HG03558 (cell line): ENCODE data around the gene CYP26A1.

ENCODE experiments used
- ATAC-seq: cut with Tn5 transposase; IDR thresholded peaks from one replicate; pipeline ENCODE4 v1.9.1; 2021; ENCODE audit warnings: moderate number of reproducible peaks; ENCODE audit not compliant: unreplicated experiment; ENCODE audit errors: extremely low read depth

The CYP26A1 gene

DNA sequence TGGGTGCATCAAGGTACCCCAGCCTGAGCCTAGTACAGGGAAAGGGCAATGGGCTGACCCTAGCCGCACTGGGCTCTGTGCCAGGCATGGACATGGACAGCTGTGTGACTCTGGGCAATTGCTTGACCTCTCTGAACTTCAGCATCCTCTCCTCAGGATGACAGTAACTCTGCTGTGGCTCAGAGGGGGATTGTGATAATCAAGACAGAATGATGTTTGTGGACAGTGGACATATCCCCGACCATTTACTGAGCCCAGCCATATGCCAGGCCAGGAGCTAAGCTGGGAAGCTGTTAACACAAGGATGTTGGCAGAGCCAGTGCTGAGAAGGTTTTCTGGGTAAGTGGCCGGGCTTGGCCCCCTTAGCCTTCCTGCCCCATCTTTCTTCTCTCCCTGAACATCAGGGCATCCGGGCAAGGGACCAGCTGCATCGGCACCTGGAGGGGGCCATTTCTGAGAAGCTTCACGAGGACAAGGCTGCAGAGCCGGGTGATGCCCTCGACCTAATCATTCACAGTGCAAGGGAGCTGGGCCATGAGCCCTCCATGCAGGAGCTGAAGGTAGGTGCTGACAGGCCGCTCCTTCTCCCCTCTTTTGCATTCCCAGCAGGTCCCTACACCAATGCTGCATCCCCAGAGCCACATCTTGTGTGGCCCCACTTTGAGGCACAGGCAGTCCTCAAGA, 9.6 kb upstream of the CYP26A1 start:
- no peak for ATAC-seq

DNA sequence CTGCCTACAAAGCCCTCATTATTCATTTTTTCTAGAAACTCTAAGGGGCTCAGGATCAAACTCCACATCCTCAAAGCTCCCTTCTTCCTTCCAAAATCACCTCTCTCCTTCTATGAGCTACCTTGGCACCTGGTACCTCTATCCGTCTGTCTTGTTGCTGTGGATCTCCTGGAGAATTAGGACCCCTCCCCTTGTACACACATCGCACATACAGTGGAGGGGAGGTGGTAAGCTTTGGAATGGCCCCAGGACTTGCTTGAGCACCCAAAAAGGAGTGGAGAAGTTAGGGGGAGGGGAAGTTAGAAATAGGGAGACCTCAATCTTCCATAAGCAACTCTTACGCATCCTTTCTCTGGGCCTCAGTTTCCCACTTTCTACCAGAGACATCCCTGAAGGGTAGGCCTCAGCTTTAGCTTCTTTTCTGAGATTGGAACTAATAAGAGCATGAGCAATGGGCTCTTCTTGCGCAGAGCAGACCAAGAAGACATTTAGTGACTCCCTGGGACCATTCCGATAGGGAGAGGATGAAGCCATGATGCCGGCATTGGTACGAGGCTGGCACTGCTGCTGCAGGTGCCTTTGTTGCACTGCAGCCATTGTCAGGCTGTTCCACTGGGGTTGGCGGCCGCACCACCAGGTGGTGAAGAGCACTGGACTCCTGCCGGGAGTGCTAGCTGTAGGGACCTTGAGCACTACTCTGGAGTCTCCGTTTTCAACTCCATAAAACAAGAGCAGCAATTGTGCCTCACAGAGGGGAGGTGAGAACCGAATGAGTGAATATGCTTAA, 8.6 kb upstream of the CYP26A1 start:
- no peak for ATAC-seq

DNA sequence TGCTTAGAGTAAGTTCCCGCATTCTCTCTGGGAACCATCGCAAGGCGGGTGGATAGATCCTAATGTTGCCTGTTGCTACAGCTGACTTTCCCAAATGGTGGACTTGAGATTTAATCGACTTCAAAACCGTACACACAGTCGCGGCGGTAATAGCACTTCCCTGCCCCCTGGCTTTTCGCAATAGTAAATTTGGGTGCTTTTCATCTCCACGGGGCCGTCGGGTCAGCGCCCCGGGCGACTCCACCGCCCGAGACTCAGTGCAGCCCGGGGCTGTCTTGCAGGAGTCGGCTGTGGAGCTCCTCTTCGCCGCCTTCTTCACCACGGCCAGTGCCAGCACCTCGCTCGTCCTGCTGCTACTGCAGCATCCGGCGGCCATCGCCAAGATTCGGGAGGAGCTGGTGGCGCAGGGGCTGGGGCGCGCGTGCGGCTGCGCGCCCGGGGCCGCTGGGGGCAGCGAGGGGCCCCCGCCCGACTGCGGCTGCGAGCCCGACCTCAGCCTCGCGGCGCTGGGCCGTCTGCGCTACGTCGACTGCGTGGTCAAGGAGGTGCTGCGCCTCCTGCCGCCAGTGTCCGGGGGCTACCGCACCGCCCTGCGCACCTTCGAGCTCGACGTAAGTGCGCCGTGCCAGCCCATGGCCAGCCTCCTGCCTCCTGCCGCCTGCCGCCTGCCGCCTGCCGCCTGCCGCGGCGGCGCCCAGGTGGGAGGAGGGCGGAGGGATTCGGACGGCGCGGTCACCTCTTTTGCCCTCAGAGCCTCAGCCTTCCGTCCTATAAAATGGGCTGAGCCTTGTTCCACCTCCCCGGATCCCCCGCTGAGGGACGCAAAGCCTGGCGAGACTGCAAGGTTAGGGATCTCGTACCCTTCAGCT, 7.8 kb upstream of the CYP26A1 start:
- no peak for ATAC-seq

DNA sequence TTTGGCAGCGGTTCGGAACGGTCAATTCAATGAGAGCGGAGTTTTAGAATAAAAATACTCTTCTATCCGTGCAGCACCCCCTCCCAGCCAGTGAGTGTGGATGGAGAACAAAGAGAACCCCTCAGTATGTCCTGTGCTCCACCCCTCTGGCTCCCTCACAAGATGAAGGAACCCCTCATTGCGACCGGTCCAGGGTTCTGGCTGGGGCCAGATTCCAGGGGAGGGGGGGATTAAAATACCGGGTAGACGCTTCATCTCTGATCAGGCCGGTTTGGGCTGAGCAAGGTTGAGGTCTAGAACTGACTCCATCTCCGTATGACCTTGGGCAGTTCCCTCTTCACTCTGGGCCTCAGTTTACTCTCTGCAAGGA, 7.2 kb upstream of the CYP26A1 start:
- no peak for ATAC-seq

DNA sequence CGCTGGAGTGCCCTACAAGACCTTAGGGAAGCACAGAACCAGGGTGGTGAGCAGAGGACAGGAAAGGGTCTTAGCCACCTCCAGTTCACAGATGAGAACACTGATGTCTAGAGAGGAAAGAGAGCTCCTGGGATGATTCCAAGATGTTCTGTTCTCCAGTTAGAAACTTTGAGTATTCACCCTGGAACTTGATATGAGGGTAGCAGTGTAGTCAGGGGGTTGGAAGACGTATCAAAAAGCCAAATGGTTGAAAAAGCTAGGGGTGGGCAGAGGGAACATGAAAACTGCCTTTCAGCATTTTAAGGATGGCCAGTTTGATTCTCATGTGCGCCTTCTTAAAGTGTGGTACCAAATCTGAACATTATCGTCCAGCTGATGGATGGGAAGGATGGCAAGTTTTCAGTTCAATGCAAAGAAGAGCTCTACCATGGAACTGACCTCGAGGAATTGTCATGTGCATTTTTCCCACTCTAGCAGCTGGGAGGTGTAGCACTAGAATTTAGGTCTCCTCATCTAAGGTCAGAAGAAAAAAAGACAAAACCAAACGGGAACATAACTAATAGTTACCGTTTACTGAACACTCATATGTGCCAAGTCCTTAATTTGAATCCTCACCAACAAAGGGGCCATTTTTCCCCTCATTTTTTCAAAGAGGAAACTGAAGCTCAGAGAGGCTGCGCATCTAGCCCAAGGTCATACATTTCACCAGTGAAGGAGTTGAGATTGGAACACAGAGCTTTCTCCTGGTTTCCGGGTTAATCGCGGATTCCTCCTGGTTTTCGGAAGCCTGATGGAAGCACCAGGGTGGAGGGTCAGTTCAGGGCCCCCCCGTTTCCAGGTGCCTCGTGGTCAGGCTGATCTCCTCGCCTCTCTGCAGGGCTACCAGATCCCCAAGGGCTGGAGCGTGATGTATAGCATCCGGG, 6.0 kb upstream of the CYP26A1 start:
- ATAC-seq, result no peak

DNA sequence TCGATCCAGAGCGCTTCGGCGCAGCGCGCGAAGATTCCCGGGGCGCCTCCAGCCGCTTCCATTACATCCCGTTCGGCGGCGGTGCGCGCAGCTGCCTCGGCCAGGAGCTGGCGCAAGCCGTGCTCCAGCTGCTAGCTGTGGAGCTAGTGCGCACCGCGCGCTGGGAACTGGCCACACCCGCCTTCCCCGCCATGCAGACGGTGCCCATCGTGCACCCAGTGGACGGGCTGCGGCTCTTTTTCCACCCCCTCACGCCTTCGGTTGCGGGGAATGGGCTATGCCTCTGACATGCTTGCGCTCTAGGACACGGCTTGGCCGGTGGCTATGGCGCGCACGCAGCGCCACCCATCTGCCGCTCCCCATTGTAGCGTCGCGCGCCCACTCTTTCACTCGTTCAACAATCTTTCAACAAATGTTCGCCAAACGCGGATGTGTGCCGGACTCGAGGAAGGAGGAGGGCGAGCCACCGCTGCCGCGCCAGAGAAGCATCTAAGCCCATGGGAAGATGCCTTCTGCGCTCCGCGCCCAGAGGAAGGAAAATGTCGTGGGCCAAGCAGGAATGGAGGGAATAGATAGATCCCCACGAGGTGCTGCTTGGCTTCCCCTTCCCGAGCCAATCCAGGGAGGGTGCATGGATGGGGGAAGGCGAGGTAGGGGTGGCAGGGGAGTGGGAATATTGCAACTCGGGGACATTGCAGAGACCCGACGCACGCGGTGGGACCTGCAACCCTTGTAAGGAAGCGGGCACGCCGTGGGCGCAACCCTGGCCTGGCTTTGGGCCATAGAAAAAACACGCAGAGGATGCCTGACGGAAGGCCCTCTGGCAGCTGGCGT, 5.1 kb upstream of the CYP26A1 start:
- ATAC-seq, result no peak

DNA sequence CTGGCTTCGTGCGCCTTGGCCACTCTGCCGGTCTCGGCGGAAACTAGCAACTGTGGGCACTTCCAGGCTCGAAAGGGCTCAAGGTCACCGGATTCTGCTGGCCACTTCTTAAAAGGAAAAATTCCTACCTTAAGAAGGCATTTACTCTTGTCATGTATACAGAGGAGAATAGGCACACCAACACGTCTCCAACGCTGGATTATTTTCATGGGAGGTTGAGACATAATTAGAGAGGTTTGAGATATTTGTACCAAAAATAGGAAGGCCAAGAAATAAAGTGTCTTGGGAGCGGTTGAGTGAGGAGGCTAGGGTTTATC, 4.5 kb upstream of the CYP26A1 start:
- ATAC-seq, result no peak

DNA sequence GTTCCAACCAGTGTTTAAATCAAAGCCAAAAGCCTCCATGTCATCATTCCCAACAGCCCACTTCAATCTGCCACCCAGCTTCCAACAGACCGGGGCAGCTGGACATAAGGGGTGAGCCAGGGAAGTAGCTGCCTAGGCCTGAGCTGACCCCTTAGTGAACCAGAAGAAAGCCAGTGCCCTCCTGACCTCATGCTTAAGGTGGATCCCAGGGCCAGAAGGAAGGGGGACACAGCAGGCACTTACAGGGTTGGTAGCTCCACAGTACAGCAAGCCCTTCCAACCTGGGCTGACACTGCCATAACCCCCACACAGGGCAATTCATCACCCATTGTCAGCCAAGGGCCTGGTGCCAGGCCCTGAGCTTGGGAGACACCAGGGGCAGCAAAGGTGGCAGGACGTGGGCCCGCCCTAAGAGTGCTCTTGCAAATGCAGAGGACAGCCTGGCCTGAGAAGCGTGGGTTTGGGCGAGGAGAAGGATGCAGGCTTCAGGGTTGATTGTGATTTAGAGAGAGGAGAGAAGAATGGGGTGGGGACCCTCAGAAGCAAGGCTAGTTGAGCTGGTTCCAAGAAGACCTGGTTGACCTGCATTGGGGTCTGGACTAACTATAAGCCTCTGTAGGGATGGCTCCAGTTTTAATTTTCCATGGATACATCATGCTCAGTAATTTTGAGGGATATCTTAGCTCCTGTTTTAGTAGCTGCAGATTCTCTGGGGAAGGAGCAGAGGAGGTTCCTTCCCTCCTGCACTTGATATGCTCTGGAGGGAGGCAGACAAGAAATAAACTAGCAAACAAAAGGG, 3.1 kb upstream of the CYP26A1 start:
- ATAC-seq, result no peak

DNA sequence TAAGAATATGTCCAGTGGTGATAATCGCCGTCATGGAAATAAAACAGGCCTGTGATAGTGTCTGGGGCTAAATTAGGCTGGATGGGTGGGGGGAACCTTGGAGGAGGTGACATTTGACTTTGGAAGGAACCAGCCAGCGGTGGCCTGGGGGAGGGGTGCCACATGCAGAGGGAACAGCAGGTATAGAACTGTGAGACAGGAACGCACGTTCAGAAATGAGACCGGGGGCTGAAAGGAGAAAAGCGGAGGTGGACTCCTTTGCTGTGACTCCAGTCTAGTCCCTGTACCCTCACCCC, 2.6 kb upstream of the CYP26A1 start:
- ATAC-seq, result no peak

DNA sequence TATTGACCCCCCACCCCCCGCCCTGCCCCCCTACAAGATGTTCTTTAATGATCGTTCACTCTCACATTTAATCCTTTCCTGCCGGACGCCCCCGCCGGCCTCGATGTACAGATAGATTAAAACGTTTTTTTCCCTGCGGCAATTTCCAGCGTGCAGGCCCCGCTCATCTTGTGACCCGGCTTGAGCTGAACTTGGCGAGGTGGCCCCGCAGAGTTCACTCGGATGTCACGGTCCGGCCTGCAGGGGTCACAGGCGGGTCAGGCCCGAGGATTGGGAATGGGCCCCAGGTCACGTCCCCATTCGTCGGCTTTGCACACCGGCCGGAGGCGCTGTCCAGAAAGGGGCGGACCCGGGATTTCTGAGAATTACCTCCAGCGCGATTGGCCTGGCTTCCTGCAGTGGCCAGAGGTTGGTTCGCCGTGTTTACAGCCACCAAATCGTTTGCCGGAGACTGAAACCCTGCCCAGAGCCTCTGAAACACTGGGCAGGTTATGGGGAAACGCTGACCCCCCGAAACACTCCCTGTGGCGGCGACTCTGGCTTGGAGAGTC, 1.9 kb upstream of the CYP26A1 start:
- ATAC-seq, result no peak

DNA sequence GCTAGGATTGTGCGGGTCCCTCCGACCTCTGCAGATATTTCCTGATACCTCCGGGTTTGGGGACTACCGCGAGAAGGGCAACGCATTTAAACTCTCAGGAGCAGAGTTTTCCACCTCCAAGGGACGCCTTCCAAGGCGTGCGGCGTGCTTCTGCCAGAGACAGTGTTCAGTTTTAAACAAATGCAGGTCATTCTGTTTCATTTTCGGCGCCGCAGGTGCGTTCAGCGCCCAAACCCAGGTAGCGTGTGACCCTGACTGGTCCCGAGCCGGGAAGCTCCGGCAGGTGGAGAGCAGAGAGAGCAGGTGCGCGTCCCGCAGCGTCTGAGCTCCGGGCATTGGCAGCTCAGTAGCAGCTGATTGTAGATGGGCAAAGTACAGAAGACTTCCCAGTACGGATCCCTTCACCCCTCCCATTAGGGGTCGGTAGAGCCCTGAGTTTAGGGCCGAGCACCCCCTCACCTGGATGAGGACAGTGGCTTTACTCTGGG, 1.4 kb upstream of the CYP26A1 start:
- no peak for ATAC-seq

DNA sequence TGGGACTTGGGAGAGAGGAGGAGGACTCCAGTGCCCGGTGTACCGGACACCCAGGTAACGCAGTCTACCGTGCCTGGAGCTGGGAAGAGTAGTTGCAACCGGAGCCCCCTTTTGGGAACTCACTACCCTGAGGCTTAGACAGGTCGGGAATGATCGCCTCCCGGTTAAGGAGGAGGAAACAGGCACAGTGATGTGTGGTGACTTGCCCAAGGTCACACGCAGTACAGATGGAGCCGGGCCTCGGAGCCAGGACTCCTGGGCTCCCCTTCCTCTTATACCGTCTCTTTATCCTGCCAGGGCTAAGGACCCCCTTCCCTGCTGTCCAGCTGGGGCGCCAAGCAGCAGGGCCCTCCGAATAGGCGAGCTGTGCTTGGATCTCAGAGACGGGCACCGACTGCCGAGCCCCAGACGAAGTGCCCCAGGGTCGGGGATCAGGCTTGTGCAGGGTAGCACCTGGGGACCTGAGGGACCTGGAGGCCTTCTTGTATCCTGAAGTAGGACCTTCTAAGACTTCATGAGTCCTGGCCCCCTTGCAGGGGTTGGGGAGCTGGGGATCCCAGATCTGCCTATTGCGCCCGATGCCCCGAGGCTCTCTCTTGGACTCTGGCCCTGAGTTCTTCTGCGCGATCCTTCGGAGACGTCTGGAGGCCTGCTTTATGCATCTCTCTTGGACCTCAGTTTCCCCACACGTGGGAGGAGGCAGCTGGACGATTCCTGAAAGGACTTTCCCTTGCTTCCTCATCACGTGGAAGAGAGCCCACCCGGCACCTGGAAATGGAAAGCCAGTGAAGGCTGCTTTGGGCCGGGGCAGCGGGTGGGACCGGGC, 767 bp upstream of the CYP26A1 start:
- ATAC-seq, result no peak

DNA sequence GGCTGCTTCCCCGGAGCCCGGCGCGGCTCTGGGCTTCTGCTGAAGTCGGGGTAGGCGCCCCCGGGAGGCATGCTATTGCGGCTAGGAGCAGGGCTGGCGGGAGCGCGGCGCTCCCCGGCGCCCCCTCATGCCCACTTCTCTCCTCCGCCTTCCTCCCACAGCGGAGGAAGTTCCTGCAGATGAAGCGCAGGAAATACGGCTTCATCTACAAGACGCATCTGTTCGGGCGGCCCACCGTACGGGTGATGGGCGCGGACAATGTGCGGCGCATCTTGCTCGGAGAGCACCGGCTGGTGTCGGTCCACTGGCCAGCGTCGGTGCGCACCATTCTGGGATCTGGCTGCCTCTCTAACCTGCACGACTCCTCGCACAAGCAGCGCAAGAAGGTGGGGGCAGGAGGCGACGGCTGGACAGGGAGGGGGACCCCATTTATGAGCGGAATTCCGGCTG, 479 bp downstream of the CYP26A1 start:
- no peak for ATAC-seq

DNA sequence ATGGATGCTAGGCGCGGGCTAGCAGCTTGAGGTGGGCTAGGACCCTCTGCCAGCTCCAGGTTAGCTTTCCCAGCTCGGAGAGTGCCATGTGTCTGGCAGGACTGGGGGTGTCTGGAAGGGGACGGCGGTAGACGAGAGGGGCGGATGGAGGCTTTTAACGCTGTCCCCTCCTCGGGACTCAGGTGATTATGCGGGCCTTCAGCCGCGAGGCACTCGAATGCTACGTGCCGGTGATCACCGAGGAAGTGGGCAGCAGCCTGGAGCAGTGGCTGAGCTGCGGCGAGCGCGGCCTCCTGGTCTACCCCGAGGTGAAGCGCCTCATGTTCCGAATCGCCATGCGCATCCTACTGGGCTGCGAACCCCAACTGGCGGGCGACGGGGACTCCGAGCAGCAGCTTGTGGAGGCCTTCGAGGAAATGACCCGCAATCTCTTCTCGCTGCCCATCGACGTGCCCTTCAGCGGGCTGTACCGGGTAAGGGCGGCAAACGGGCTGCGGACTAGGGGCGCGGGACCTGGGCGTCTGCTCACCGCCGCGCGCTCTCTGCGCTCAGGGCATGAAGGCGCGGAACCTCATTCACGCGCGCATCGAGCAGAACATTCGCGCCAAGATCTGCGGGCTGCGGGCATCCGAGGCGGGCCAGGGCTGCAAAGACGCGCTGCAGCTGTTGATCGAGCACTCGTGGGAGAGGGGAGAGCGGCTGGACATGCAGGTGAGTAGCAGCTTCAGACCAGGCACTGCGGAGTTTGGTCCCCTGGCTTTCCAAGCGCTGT, 1.1 kb downstream of the CYP26A1 start:
- ATAC-seq, result no peak

DNA sequence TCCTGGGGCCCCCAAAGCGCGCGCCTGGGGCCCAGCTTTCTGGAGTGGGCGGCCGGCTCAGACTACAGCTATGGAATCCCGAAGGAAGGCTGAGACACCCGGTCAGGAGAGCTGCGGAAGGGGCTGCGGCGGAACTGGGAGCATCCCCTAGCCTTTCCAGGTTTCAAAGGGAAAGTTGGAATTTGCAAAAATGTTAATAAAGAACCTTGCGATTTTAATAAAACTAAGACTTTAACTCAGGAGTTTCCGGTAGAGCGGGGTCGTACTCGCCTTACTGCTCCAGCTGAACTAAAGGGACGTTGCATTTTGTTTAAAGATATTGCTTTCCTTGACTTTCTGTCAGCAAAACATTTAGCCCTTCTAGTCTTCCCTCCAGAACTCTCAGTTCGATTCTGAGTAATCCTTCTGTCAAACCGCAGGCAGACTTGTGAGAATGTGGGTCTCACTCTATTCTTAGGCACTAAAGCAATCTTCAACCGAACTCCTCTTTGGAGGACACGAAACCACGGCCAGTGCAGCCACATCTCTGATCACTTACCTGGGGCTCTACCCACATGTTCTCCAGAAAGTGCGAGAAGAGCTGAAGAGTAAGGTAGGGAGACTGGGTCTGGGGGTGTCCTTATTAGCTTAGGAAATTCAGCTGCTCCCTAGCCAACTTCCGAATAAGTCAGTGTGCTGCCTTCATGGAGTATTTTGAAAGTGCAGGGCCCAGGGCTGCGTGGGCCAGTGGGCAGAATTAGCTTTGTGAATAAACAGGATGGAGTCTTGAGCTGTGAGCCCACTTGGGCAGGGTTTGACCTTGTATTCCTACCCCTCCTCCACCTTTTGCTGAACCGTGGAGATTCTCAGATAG, 1.9 kb downstream of the CYP26A1 start:
- ATAC-seq, result no peak

DNA sequence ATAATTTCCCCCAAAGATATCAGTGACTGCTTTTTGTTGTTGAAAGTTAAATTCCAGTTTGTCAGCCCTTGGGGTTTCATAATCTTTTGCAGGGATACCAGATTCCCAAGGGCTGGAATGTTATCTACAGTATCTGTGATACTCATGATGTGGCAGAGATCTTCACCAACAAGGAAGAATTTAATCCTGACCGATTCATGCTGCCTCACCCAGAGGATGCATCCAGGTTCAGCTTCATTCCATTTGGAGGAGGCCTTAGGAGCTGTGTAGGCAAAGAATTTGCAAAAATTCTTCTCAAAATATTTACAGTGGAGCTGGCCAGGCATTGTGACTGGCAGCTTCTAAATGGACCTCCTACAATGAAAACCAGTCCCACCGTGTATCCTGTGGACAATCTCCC, 3.2 kb downstream of the CYP26A1 start:
- ATAC-seq, result no peak
